ENCODE measurements around the gene PRG3.

PRG3 gene

DNA sequence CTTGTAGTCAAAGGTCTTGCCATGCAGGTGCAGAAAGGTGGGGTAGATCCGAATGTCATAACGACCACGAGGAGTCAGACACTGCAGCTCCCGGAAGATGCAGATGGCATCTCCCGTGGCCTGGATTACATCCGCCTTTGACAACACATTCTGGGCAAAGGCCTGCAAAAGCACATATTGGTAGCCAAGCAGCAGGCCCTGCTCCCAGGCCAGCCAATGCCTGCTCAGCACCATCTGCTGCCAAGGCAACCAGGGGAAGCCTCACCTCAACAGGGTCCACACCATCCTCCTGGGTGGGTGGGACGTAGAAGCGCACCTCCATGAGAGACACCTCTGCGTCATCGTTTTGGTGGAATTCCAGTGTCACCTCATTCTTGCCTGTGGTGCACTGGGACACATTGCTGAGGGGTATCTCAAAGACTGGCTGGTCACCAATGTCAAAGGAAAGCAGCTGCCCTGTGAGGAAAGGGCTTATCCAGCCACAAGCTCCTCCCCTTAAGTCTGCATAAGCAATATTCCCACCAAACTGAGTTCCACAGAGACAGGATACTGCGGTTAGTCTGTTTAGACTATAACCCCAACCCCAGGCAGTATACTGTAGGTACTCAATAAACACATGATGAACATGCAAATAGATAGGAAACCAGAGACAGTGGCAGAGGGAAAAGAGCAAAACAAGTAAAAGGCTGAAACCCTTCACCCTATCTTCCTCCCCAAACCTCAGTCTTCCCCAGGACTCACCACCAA is 48.1 kb downstream of the PRG3 start:
- H2AFZ ChIP-seq (ENCODE audit: low read length), result no peak overlapping the region
- peak overlapping the region; percentile 76 for H3K4me3 ChIP-seq (ENCODE audit: low read length, poor library complexity, severe bottlenecking)
- H3F3A ChIP-seq (ENCODE audit: low read depth), result no peaks in the 10 kb centered on the region
- H3K4me2 ChIP-seq (ENCODE audit: low read depth, low read length, poor library complexity, severe bottlenecking), result peak overlapping the region; percentile 85
- peaks cover 17% of the 10 kb centered on the region for H4K20me1 ChIP-seq (ENCODE audit: insufficient read depth, low read length, poor library complexity, severe bottlenecking)
- peak overlapping the region; percentile 79 for H3K9ac ChIP-seq (ENCODE audit: low read depth, low read length, poor library complexity, severe bottlenecking)
- H3K36me3 ChIP-seq (ENCODE audit: insufficient read depth, low read length), result peaks cover 51% of the 10 kb centered on the region; the same call in 1 of the 2 replicates
- TF ChIP-seq EZH2phosphoT487 (IDR thresholded peaks at IDR 0.05; ENCODE audit: borderline replicate concordance), result no peak
- no peak for TF ChIP-seq CTCF (conservative IDR thresholded peaks at IDR 0.05; ENCODE audit: low read length)
- H3K9me2 ChIP-seq (replicated peaks; ENCODE audit: low read depth, low read length), result no peaks in the 10 kb centered on the region
- no peaks in the 10 kb centered on the region for H3K27me3 ChIP-seq (ENCODE audit: insufficient read depth, low read length, poor library complexity, severe bottlenecking)
- no peaks in the 10 kb centered on the region for H3K9me3 ChIP-seq (ENCODE audit: insufficient read depth, low read depth, low read length)
- peaks cover 61% of the 10 kb centered on the region for H3K79me2 ChIP-seq (ENCODE audit: insufficient read depth, low read length)
- H3K4me1 ChIP-seq (ENCODE audit: insufficient read depth, low read length, poor library complexity, severe bottlenecking), result peaks cover 31% of the 10 kb centered on the region

GRCh38 chr11:57331720-57332119 is 49.2 kb downstream of the PRG3 start:
- no peak for TF ChIP-seq EZH2phosphoT487 (IDR thresholded peaks at IDR 0.05; ENCODE audit: borderline replicate concordance)
- no peak for TF ChIP-seq CTCF (conservative IDR thresholded peaks at IDR 0.05; ENCODE audit: low read length)
- H4K20me1 ChIP-seq (ENCODE audit: insufficient read depth, low read length, poor library complexity, severe bottlenecking), result peaks cover 17% of the 10 kb centered on the region
- H3K4me3 ChIP-seq (ENCODE audit: low read length, poor library complexity, severe bottlenecking), result no peak overlapping the region
- peaks cover 62% of the 10 kb centered on the region; the same call in 1 of the 2 replicates for H3K36me3 ChIP-seq (ENCODE audit: insufficient read depth, low read length)
- H2AFZ ChIP-seq (ENCODE audit: low read length), result no peak overlapping the region
- H3K4me2 ChIP-seq (ENCODE audit: low read depth, low read length, poor library complexity, severe bottlenecking), result no peak overlapping the region
- peaks cover 61% of the 10 kb centered on the region for H3K79me2 ChIP-seq (ENCODE audit: insufficient read depth, low read length)
- H3K9ac ChIP-seq (ENCODE audit: low read depth, low read length, poor library complexity, severe bottlenecking), result no peak overlapping the region
- no peaks in the 10 kb centered on the region for H3K9me2 ChIP-seq (replicated peaks; ENCODE audit: low read depth, low read length)
- H3K27me3 ChIP-seq (ENCODE audit: insufficient read depth, low read length, poor library complexity, severe bottlenecking), result no peaks in the 10 kb centered on the region
- no peaks in the 10 kb centered on the region for H3F3A ChIP-seq (ENCODE audit: low read depth)
- peaks cover 30% of the 10 kb centered on the region for H3K4me1 ChIP-seq (ENCODE audit: insufficient read depth, low read length, poor library complexity, severe bottlenecking)
- no peaks in the 10 kb centered on the region for H3K9me3 ChIP-seq (ENCODE audit: insufficient read depth, low read depth, low read length)

DNA sequence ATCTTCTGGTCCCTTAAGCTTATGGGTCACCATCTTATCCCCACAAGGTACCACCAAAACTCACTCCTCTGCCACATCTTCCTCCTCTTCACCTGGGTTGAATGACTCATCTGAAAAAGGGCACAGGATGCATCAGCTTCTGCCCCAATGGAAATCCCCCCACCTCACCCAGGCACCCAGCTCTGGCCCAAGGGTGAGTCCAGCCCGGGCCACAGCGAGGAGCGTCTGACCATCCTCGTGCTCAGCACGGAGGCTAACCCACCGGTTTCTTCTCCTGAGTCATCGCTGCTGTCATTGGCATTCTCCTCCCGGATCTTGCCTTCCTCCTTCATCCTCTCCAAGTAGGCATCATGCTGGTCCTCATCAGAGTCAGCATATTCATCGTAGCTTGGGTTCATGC is 50.9 kb downstream of the PRG3 start:
- no peaks in the 10 kb centered on the region for H3K27me3 ChIP-seq (ENCODE audit: insufficient read depth, low read length, poor library complexity, severe bottlenecking)
- H4K20me1 ChIP-seq (ENCODE audit: insufficient read depth, low read length, poor library complexity, severe bottlenecking), result peaks cover 17% of the 10 kb centered on the region
- no peak for TF ChIP-seq EZH2phosphoT487 (IDR thresholded peaks at IDR 0.05; ENCODE audit: borderline replicate concordance)
- TF ChIP-seq CTCF (conservative IDR thresholded peaks at IDR 0.05; ENCODE audit: low read length), result no peak
- no peak overlapping the region for H3K4me2 ChIP-seq (ENCODE audit: low read depth, low read length, poor library complexity, severe bottlenecking)
- H3K4me3 ChIP-seq (ENCODE audit: low read length, poor library complexity, severe bottlenecking), result no peak overlapping the region
- H3K36me3 ChIP-seq (ENCODE audit: insufficient read depth, low read length), result peaks cover 70% of the 10 kb centered on the region; the same call in 1 of the 2 replicates
- no peaks in the 10 kb centered on the region for H3K9me3 ChIP-seq (ENCODE audit: insufficient read depth, low read depth, low read length)
- H3K79me2 ChIP-seq (ENCODE audit: insufficient read depth, low read length), result peaks cover 48% of the 10 kb centered on the region
- no peaks in the 10 kb centered on the region for H3K9me2 ChIP-seq (replicated peaks; ENCODE audit: low read depth, low read length)
- H3K9ac ChIP-seq (ENCODE audit: low read depth, low read length, poor library complexity, severe bottlenecking), result no peak overlapping the region
- peaks cover 34% of the 10 kb centered on the region for H3K4me1 ChIP-seq (ENCODE audit: insufficient read depth, low read length, poor library complexity, severe bottlenecking)
- no peaks in the 10 kb centered on the region for H3F3A ChIP-seq (ENCODE audit: low read depth)
- H2AFZ ChIP-seq (ENCODE audit: low read length), result no peak overlapping the region
